ENCODE data around the gene UMODL1. TPM values are rescaled to one million over a fixed set of nuclear protein-coding genes. Genes with fewer than 3 reads are reported as not detected.

The UMODL1 gene
- total and polyA plus RNA-seq, 12 donors = 0.10 to 0.79 (median 0.17) TPM; not detected in 9

DNA sequence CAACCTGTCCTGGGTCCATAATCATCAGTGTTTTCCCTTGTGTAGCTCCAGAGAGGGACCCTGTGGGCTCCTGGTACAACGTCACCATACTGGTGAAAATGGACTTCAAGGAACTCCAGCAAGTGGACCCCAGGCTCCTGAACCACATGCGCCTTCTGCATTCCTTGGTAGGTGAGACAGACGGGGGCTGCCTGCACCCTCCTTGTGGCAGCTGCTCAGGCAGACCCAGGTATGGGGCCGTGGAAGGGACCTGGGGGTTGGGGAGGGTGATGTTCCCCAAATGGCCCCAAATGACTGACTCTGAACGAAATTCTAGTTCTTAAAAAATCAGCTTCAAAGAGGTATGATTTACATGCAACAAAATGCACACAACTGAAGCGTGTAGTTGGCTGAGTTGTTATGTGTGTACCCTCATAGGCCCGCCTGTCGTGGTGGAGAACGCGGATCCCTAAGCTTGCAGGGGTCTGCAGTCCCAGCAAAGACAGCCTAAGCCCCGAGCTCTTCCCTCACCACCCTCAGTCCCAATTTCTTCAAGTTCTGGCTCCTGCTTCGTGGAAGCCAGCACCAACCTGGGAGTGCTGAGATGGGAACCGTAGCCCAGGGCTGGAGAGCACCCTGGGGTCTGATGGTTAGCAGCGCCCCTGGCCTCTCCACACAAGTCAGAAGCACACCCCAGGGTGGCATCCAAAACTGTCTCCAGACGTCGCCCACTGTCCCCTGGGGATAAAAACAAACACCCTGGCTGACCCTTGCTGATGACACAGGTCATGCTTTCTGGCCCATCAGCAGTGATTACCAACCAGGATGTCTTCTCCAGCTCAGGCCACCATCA, 14.3 kb downstream of the UMODL1 start:
- WGBS, 4 donors = 90 to 93% (median 92%) methylated on average over 11 to 16 of the region's 16 CpGs
- no peaks in the 10 kb centered on the region for H3K4me1 ChIP-seq (replicated peaks in 1 of 2)
- no peaks in the 10 kb centered on the region for H3K36me3 ChIP-seq (replicated peaks in 1 of 2)
- H3K9me3 ChIP-seq (replicated peaks in 1 of 3) = no peaks in the 10 kb centered on the region
- H3K27ac ChIP-seq = no peak overlapping the region
- H3K27me3 ChIP-seq = no peaks in the 10 kb centered on the region
- no peak for TF ChIP-seq POLR2A (IDR thresholded peaks at IDR 0.05)
- TF ChIP-seq, protein P1, sequence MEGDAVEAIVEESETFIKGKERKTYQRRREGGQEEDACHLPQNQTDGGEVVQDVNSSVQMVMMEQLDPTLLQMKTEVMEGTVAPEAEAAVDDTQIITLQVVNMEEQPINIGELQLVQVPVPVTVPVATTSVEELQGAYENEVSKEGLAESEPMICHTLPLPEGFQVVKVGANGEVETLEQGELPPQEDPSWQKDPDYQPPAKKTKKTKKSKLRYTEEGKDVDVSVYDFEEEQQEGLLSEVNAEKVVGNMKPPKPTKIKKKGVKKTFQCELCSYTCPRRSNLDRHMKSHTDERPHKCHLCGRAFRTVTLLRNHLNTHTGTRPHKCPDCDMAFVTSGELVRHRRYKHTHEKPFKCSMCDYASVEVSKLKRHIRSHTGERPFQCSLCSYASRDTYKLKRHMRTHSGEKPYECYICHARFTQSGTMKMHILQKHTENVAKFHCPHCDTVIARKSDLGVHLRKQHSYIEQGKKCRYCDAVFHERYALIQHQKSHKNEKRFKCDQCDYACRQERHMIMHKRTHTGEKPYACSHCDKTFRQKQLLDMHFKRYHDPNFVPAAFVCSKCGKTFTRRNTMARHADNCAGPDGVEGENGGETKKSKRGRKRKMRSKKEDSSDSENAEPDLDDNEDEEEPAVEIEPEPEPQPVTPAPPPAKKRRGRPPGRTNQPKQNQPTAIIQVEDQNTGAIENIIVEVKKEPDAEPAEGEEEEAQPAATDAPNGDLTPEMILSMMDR (IDR thresholded peaks at IDR 0.05) = no peak
- intact Hi-C loops (cut with DNase I) = no loop called here
- DNase-seq = no peak
- H3K4me3 ChIP-seq = no peak overlapping the region

DNA sequence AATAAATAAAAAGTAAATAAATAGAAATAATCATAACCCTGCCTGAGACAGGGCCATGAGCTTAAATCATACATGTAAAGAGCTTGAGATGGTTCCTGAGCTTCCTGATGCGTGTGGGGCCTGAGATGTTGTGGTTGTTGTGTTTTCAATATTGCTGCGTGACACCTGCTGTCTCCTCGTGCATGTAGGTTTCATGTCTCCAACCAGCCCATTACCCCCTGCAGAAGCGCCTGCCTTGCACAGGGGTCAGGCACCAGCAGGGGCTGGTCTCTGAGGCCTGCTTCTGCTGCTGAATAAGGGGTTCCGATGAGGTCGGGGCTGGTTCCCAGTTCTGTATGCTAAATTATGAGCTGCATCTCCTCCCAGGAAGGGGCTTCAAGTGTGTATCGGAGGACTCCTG, 15.9 kb downstream of the UMODL1 start:
- no peak for DNase-seq
- Histone ChIP-seq H3K9me3 (replicated peaks in 1 of 3) (no peaks in the 10 kb centered on the region), H3K4me3 (no peak overlapping the region), H3K36me3 (replicated peaks in 1 of 2) (no peaks in the 10 kb centered on the region), H3K27ac (no peak overlapping the region), H3K27me3 (no peaks in the 10 kb centered on the region), H3K4me1 (replicated peaks in 1 of 2) (no peaks in the 10 kb centered on the region)
- WGBS, 4 donors = 81 to 94% (median 88%) methylated on average over 6 to 7 of the region's 7 CpGs
- TF ChIP-seq, protein P1 (IDR thresholded peaks at IDR 0.05) = no peak
- TF ChIP-seq POLR2A (IDR thresholded peaks at IDR 0.05) = no peak
- intact Hi-C loops (cut with DNase I) = no loop called here

DNA sequence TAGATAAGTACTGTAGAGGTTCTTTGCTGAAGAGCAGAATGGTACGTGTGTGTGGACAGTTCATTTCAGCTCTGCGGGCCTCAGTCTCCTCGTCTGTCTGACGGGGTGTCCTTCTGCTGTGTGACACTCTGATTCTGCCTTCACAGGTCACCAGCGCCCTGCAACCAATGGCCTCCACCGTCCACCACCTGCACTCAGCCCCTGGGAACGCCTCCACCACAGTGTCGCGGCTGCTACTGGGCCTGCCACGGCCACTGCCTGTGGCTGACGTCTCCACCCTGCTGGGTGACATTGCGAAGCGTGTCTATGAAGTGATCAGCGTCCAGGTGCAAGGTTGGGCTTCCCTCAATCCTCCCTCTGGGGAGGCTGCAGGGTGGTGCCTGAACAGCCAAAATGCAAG, 17.0 kb downstream of the UMODL1 start:
- no peak overlapping the region for H3K27ac ChIP-seq
- TF ChIP-seq, protein P1 (IDR thresholded peaks at IDR 0.05) = no peak
- TF ChIP-seq POLR2A (IDR thresholded peaks at IDR 0.05) = no peak
- intact Hi-C loops (cut with DNase I) = no loop called here
- no peaks in the 10 kb centered on the region for H3K9me3 ChIP-seq (replicated peaks in 1 of 3)
- no peak overlapping the region for H3K4me3 ChIP-seq
- H3K4me1 ChIP-seq (replicated peaks in 1 of 2) = no peaks in the 10 kb centered on the region
- no peak for DNase-seq
- no peaks in the 10 kb centered on the region for H3K27me3 ChIP-seq
- 95 to 98% (median 97%) methylated on average over 11 to 14 of the region's 14 CpGs for whole genome bisulfite sequencing, 4 donors
- no peaks in the 10 kb centered on the region for H3K36me3 ChIP-seq (replicated peaks in 1 of 2)

DNA sequence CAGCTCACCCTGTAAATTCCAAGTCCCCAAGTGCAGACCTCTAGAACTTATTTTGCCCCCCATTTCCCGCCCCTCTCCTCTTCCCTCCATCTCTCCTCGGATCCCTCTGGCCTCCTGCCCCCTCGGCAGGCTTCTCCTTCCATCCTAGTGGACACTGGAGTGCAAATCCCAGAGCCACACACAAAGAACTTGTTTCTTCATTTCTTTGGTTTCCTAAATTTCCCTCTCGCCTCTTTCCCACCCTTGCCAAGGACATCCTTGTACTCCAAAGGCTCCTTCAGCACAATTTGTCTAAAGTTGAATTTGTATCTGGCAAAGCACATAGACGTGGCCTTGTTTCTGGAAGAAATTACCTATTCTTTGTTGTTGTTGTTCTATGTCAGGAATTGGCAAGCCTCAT, 17.5 kb downstream of the UMODL1 start:
- WGBS, 4 donors = 65 to 74% (median 70%) methylated on average over 5 of the region's 5 CpGs
- Histone ChIP-seq H3K27me3 (no peaks in the 10 kb centered on the region), H3K9me3 (replicated peaks in 1 of 3) (no peaks in the 10 kb centered on the region), H3K4me1 (replicated peaks in 1 of 2) (no peaks in the 10 kb centered on the region), H3K36me3 (replicated peaks in 1 of 2) (no peaks in the 10 kb centered on the region), H3K4me3 (no peak overlapping the region), H3K27ac (peak overlapping the region in 1 of 5 donors; percentile 40)
- intact Hi-C loops (cut with DNase I) = no loop called here
- no peak for TF ChIP-seq POLR2A (IDR thresholded peaks at IDR 0.05)
- TF ChIP-seq, protein P1 (IDR thresholded peaks at IDR 0.05) = no peak
- DNase-seq = no peak

All from adrenal gland (tissue), 12 donors.